IMR-90 (cell line): ENCODE results near the gene PLEKHG2. TPM values are rescaled to one million over a fixed set of nuclear protein-coding genes. Genes with fewer than 3 reads are reported as not detected.
A peak's percentile ranks its signal among the peaks of the same experiment; 100 is the strongest.

Experiments
- ATAC-seq: fragments of 200-7000 bp; cut with Tn5 transposase; 2 replicates; pipeline ENCODE4 v1.9.1; 2020; ENCODE audit warnings: low read depth, mild to moderate bottlenecking, moderate library complexity
- BruUV-seq: library from RNA; stranded (reverse); fragments of 400-500 nt; replicated peaks from 2 replicates; lab custom pipeline; 2021; lab: Mats Ljungman, UMichigan
- CTCF ChIA-PET: fragments of 300-600 bp; formaldehyde crosslinking; extraction: SDS; loops from one replicate; lab custom pipeline; 2021; ENCODE audit warnings: antibody characterized with exemption; lab: Yijun Ruan, JAX
- POLR2A ChIA-PET: fragments of 300-600 bp; sonication (Branson Sonifier 250); formaldehyde crosslinking; loops from one replicate; lab custom pipeline; 2022; ENCODE audit warnings: antibody characterized with exemption; ENCODE audit not compliant: unreplicated experiment; lab: Charles Lee
- DNase-seq: peaks from one replicate; pipeline ENCODE4 v3.0.0; 2013
- H2AFZ ChIP-seq: replicated peaks from 2 replicates; pipeline ENCODE3; 2013; ENCODE audit warnings: low read length, mild to moderate bottlenecking; ENCODE audit not compliant: poor library complexity
- H2AK5ac ChIP-seq: 2 replicates; pipeline ENCODE4 v1.6.1; 2013; ENCODE audit warnings: low read depth, low read length, inconsistent platforms
- H2AK9ac ChIP-seq: replicated peaks from 2 replicates; pipeline ENCODE3; 2013; ENCODE audit warnings: mild to moderate bottlenecking, low read depth, low read length, moderate library complexity; ENCODE audit not compliant: poor library complexity
- H2BK120ac ChIP-seq: 2 replicates; pipeline ENCODE4 v1.6.1; 2013; ENCODE audit warnings: low read depth, low read length, inconsistent platforms
- H2BK15ac ChIP-seq: 3 replicates; pipeline ENCODE4 v1.6.1; 2013; ENCODE audit warnings: low read depth, low read length, inconsistent platforms
- H2BK20ac ChIP-seq: 2 replicates; pipeline ENCODE4 v1.6.1; 2013; ENCODE audit warnings: low read depth, mild to moderate bottlenecking, inconsistent platforms, low read length, moderate library complexity
- H2BK5ac ChIP-seq: 2 replicates; pipeline ENCODE4 v1.6.1; 2013; ENCODE audit warnings: mild to moderate bottlenecking, low read depth, low read length, inconsistent platforms; ENCODE audit not compliant: poor library complexity, severe bottlenecking
- H3K14ac ChIP-seq: replicated peaks from 2 replicates; pipeline ENCODE4 v1.6.1; 2013; ENCODE audit warnings: low read depth, low read length, inconsistent platforms
- H3K18ac ChIP-seq: 2 replicates; pipeline ENCODE4 v1.6.1; 2013; ENCODE audit warnings: low read depth, low read length, control low read depth
- H3K23ac ChIP-seq: 2 replicates; pipeline ENCODE4 v1.6.1; 2013; ENCODE audit warnings: low read depth, low read length, inconsistent platforms
- H3K27ac ChIP-seq: 2 replicates; pipeline ENCODE4 v1.5.1; 2013; ENCODE audit warnings: mild to moderate bottlenecking, control low read depth, low read length; ENCODE audit not compliant: insufficient read depth
- H3K27me3 ChIP-seq: 2 replicates; pipeline ENCODE4 v1.6.1; 2013; ENCODE audit warnings: low read length; ENCODE audit not compliant: control insufficient read depth, insufficient read depth
- H3K36me3 ChIP-seq: 2 replicates; pipeline ENCODE4 v1.6.1; 2013; ENCODE audit warnings: low read length, mixed read lengths; ENCODE audit not compliant: control insufficient read depth, insufficient read depth
- H3K4ac ChIP-seq: 2 replicates; pipeline ENCODE4 v1.6.1; 2013; ENCODE audit warnings: low read depth, low read length, inconsistent platforms
- H3K4me1 ChIP-seq: 2 replicates; pipeline ENCODE4 v1.6.1; 2013; ENCODE audit warnings: low read length, mixed read lengths; ENCODE audit not compliant: control insufficient read depth, insufficient read depth
- H3K4me2 ChIP-seq: 2 replicates; pipeline ENCODE4 v1.6.1; 2013; ENCODE audit warnings: low read depth, mild to moderate bottlenecking, control low read depth, low read length, moderate library complexity
- H3K4me3 ChIP-seq: 2 replicates; pipeline ENCODE4 v1.5.1; 2013; ENCODE audit warnings: low read depth, mild to moderate bottlenecking, control low read depth, low read length, moderate library complexity; ENCODE audit not compliant: insufficient read depth
- H3K56ac ChIP-seq: 2 replicates; pipeline ENCODE4 v1.6.1; 2013; ENCODE audit warnings: low read length, inconsistent platforms; ENCODE audit not compliant: insufficient read depth; ENCODE audit errors: extremely low read depth
- H3K79me1 ChIP-seq, 2 experiments: 2 replicates each; pipeline ENCODE4 v1.6.1; 2013; ENCODE audit warnings: low read length in 2 of 2, inconsistent platforms in 1 of 2, low read depth in 1 of 2
- H3K9ac ChIP-seq: 2 replicates; pipeline ENCODE4 v1.6.1; 2013; ENCODE audit warnings: low read depth, low read length, control low read depth
- H3K9me1 ChIP-seq: 2 replicates; pipeline ENCODE4 v1.6.1; 2013; ENCODE audit warnings: low read length, inconsistent platforms; ENCODE audit not compliant: insufficient read depth
- H3K9me3 ChIP-seq: 2 replicates; pipeline ENCODE4 v1.6.1; 2013; ENCODE audit warnings: low read length; ENCODE audit not compliant: control insufficient read depth, insufficient read depth
- H4K20me1 ChIP-seq: 2 replicates; pipeline ENCODE4 v1.6.1; 2013; ENCODE audit warnings: low read length, inconsistent platforms; ENCODE audit not compliant: insufficient read depth
- H4K5ac ChIP-seq: 2 replicates; pipeline ENCODE4 v1.6.1; 2013; ENCODE audit warnings: mild to moderate bottlenecking, low read depth, low read length, control low read depth
- H4K8ac ChIP-seq, 2 experiments: 2 replicates each; pipeline ENCODE4 v1.6.1; 2013; ENCODE audit warnings: low read depth in 2 of 2, low read length in 2 of 2, control low read depth in 1 of 2, inconsistent platforms in 1 of 2
- H4K91ac ChIP-seq: 2 replicates; pipeline ENCODE4 v1.6.1; 2013; ENCODE audit warnings: low read depth, low read length, inconsistent platforms; ENCODE audit not compliant: insufficient read depth
- CEBPB ChIP-seq: IDR thresholded peaks from 2 replicates; pipeline ENCODE4 v1.6.1; 2012; ENCODE audit warnings: low read depth, low read length, improper control_type of control experiment
- NFE2L2 ChIP-seq: fragments of 150-350 bp; IDR thresholded peaks from 2 replicates; pipeline ENCODE4 v1.6.1; 2016; ENCODE audit warnings: low read depth, mild to moderate bottlenecking, low read length
- RCOR1 ChIP-seq: IDR thresholded peaks from 2 replicates; pipeline ENCODE4 v1.6.1; 2012; ENCODE audit warnings: mild to moderate bottlenecking, low read length, improper control_type of control experiment; ENCODE audit not compliant: insufficient replicate concordance
- RFX5 ChIP-seq: IDR thresholded peaks from 2 replicates; pipeline ENCODE4 v1.8.0; 2012; ENCODE audit warnings: low read depth, mild to moderate bottlenecking, low read length, moderate library complexity
- WGBS, 2 experiments: methylation state at CpG; one replicate each; pipeline versions ENCODE4 v1.1.5 to v1.1.7; 2013; ENCODE audit warnings: missing lambda C conversion rate in 2 of 2; ENCODE audit not compliant: insufficient read length in 1 of 2; ENCODE audit errors: extremely low coverage in 2 of 2; 5-methylcytosine and 5-hydroxymethylcytosine counted together
- dilution Hi-C: fragments of 300-500 bp; cut with HindIII; formaldehyde crosslinking; loops from one replicate; pipeline ENCODE4 v1.14.3; 2018; ENCODE audit warnings: low sequenced_read_pairs; ENCODE audit not compliant: unreplicated experiment
- in situ Hi-C: fragments of 300-500 bp; cut with MboI; formaldehyde crosslinking; loops from 3 replicates; pipeline ENCODE4 v1.14.3; 2019; ENCODE audit warnings: low sequenced_read_pairs, inconsistent platforms, mixed read lengths
- intact Hi-C: fragments of 100-400 bp; cut with micrococcal nuclease; formaldehyde crosslinking; loops from 2 replicates; pipeline ENCODE4 v1.10.0; 2022
- polyA plus RNA-seq, 3 experiments: library from polyadenylated mRNA; depleted of rRNA; stranded (reverse); fragments of >200 nt; gene quantifications; 2 replicates each; pipeline ENCODE4 v1.2.3, GENCODE V29; 2012; ENCODE audit warnings: low replicate concordance in 1 of 3
- total RNA-seq: library from RNA; depleted of rRNA; stranded (reverse); fragments of >200 nt; gene quantifications from 2 replicates; pipeline ENCODE4 v1.2.3, GENCODE V29; 2012

Gene PLEKHG2
- total and polyA plus RNA-seq, 2 of the 4 experiments (the other 2 are of a cell fraction), result 6.5 to 28.3 TPM

GRCh38 chr19:39405261-39405957 is 7.1 kb upstream of the PLEKHG2 start:
- H3K27me3 ChIP-seq, result no peaks in the 10 kb centered on the region
- H3K14ac ChIP-seq, result no peak overlapping the region
- no peak overlapping the region for H3K9ac ChIP-seq
- H2AK5ac ChIP-seq, result peak overlapping the region; percentile 72
- DNase-seq (no peak), ATAC-seq (no peak)
- H3K23ac ChIP-seq, result no peak overlapping the region
- WGBS, 2 experiments, result 100% methylated on average over 1 of the region's 17 CpGs; no CpG with 5 or more reads in 1 of the 2 experiments
- no peak overlapping the region for H2AK9ac ChIP-seq
- H3K4me3 ChIP-seq, result no peak overlapping the region
- TF ChIP-seq RCOR1 (no peak), NFE2L2 (no peak), CEBPB (no peak), RFX5 (no peak)
- dilution Hi-C loops, result no loop called here
- H4K5ac ChIP-seq, result no peak overlapping the region
- H3K56ac ChIP-seq, result no peak overlapping the region
- peaks cover 15% of the 10 kb centered on the region for H3K36me3 ChIP-seq
- H2BK20ac ChIP-seq, result 0 out of 2 replicates have a peak overlapping the region, but pooled peaks have one; percentile 9
- in situ Hi-C loops, result no loop called here
- H3K9me1 ChIP-seq, result peaks cover 9% of the 10 kb centered on the region
- no peaks in the 10 kb centered on the region for H3K9me3 ChIP-seq
- intact Hi-C loops, result no loop called here
- no peak overlapping the region for H4K8ac ChIP-seq
- H2BK15ac ChIP-seq, result peak overlapping the region; percentile 15; the same call in 2 of the 3 replicates
- H3K27ac ChIP-seq, result 0 out of 2 replicates have a peak overlapping the region, but pooled peaks have one; percentile 5
- H3K4me2 ChIP-seq, result no peak overlapping the region
- H3K79me1 ChIP-seq, result peaks cover 0 to 37% of the 10 kb centered on the region in 2 experiments; a peak in 2 of 4 replicates
- no peak overlapping the region for H2BK5ac ChIP-seq
- H3K4me1 ChIP-seq, result peaks cover 27% of the 10 kb centered on the region
- H2AFZ ChIP-seq, result no peak overlapping the region
- no peak overlapping the region; the same call in 1 of the 2 replicates for H3K18ac ChIP-seq
- peak overlapping the region; percentile 58 for H3K4ac ChIP-seq
- CTCF ChIA-PET, result no interaction called here
- POLR2A ChIA-PET, result no interaction called here
- H4K20me1 ChIP-seq, result peaks cover 37% of the 10 kb centered on the region
- peak overlapping the region; percentile 49; the same call in 1 of the 2 replicates for H2BK120ac ChIP-seq
- no peak overlapping the region for H4K91ac ChIP-seq
- BruUV-seq, result no TSS peak
